Central memory CD8-positive, alpha-beta T cell (primary cell): Measurements from ENCODE around the gene TRA2A.

Source experiments
- ATAC-seq: fragments of 150-1000 bp; cut with Tn5 transposase; replicated peaks from 2 replicates; pipeline ENCODE4 v1.10.0; 2022; ENCODE audit warnings: mild to moderate bottlenecking, moderate FRiP score, moderate number of reproducible peaks; ENCODE audit not compliant: poor library complexity, severe bottlenecking; ENCODE audit errors: extremely low read depth
- DNase-seq, 2 donors: peaks; one replicate each; pipeline ENCODE4 v3.0.0; 2021; ENCODE audit warnings: low spot score in 2 of 2
- H3K27ac Mint-ChIP-seq: one replicate; pipeline ENCODE4 v1.8.0; 2022; ENCODE audit warnings: low read depth, mild to moderate bottlenecking, moderate library complexity, mixed read lengths
- H3K27me3 Mint-ChIP-seq: one replicate; pipeline ENCODE4 v1.8.0; 2022; ENCODE audit warnings: mixed read lengths
- H3K36me3 Mint-ChIP-seq: one replicate; pipeline ENCODE4 v1.8.0; 2022; ENCODE audit warnings: mild to moderate bottlenecking, moderate library complexity, mixed read lengths; ENCODE audit not compliant: insufficient read depth
- H3K4me1 Mint-ChIP-seq: one replicate; pipeline ENCODE4 v1.8.0; 2022; ENCODE audit warnings: mixed read lengths
- H3K4me3 Mint-ChIP-seq: one replicate; pipeline ENCODE4 v1.8.0; 2022; ENCODE audit warnings: mild to moderate bottlenecking, moderate library complexity, mixed read lengths
- H3K9me3 Mint-ChIP-seq: one replicate; pipeline ENCODE4 v1.8.0; 2022; ENCODE audit warnings: mixed read lengths

Gene TRA2A

GRCh38 chr7:23472956-23473843 is 58.6 kb downstream of the TRA2A start:
- DNase-seq = no peak
- no peak for ATAC-seq
- peak overlapping the region; percentile 29 for H3K4me3 Mint-ChIP-seq
- H3K9me3 Mint-ChIP-seq = no peaks in the 10 kb centered on the region
- peaks cover 75% of the 10 kb centered on the region for H3K27me3 Mint-ChIP-seq
- H3K27ac Mint-ChIP-seq = no peak overlapping the region
- peaks cover 15% of the 10 kb centered on the region for H3K4me1 Mint-ChIP-seq
- H3K36me3 Mint-ChIP-seq = peaks cover 26% of the 10 kb centered on the region

DNA sequence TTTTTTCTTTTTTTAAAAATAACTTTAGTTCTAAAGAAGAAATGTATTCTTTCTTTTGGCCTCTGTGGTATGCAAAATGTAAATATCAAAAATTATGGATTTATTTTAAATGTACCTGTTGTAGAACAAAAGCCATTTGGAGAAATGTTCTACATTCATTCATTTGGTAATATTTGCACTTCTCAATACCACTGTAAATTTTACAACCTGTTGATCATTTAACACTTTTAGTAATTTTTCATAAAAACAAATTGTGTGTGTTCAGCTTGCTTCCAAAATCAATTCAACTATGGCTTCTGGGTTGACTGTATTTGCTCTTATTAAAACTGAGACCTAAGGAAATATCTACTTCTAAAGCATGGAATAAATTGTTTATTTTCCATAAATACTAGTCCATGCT is 59.2 kb downstream of the TRA2A start:
- H3K27ac Mint-ChIP-seq = no peak overlapping the region
- H3K36me3 Mint-ChIP-seq = peaks cover 28% of the 10 kb centered on the region
- no peak overlapping the region for H3K4me3 Mint-ChIP-seq
- DNase-seq (no peak), ATAC-seq (no peak)
- peaks cover 80% of the 10 kb centered on the region for H3K27me3 Mint-ChIP-seq
- H3K4me1 Mint-ChIP-seq = peaks cover 19% of the 10 kb centered on the region
- H3K9me3 Mint-ChIP-seq = no peaks in the 10 kb centered on the region

DNA sequence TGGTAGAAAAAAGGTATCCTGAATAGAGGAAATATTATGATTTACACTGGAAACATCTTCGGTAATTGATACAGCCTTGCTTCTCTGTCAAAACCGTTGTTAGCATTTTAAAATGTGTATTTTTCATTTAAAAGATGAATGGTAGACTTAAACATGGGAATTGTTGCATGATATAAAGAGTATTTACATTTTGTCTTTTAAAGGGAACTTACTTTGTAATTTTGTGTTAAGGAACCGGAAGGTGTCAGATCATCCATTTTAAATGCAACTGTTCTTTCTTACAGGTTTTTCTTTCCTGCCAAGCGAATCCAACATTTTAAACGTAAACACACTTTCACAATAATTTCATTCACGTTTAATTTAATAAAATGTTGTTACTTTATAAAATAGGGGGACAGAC is 59.7 kb downstream of the TRA2A start:
- no peak for DNase-seq
- Mint-ChIP-seq H3K4me3 (no peak overlapping the region), H3K27ac (no peak overlapping the region), H3K27me3 (peaks cover 80% of the 10 kb centered on the region), H3K36me3 (peaks cover 28% of the 10 kb centered on the region), H3K9me3 (no peaks in the 10 kb centered on the region), H3K4me1 (peaks cover 19% of the 10 kb centered on the region)
- ATAC-seq = no peak

- no peak for ATAC-seq
- Mint-ChIP-seq H3K4me3 (peak overlapping the region; percentile 74), H3K27ac (no peak overlapping the region), H3K4me1 (peaks cover 19% of the 10 kb centered on the region), H3K9me3 (no peaks in the 10 kb centered on the region), H3K27me3 (peaks cover 79% of the 10 kb centered on the region), H3K36me3 (peaks cover 28% of the 10 kb centered on the region)
- DNase-seq = no peak
Observed at GRCh38 chr7:23471106-23471859, 60.5 kb downstream of the TRA2A start.

GRCh38 chr7:23470330-23471105 is 61.3 kb downstream of the TRA2A start, which contains the start of gene IGF2BP3:
Gene IGF2BP3, minus strand, starts transcription at chr7:23470491. Its CDS starts 381 bp downstream, at chr7:23470110.
- peak within 1 kb of the TSS; percentile 74 for H3K4me3 Mint-ChIP-seq
- ATAC-seq = no peak
- H3K36me3 Mint-ChIP-seq = peaks cover 28% of the 10 kb centered on the region
- peaks cover 84% of the 10 kb centered on the region for H3K27me3 Mint-ChIP-seq
- no peak for DNase-seq
- H3K9me3 Mint-ChIP-seq = no peaks in the 10 kb centered on the region
- peaks cover 19% of the 10 kb centered on the region for H3K4me1 Mint-ChIP-seq
- peak within 1 kb of the TSS; percentile 69 for H3K27ac Mint-ChIP-seq

DNA sequence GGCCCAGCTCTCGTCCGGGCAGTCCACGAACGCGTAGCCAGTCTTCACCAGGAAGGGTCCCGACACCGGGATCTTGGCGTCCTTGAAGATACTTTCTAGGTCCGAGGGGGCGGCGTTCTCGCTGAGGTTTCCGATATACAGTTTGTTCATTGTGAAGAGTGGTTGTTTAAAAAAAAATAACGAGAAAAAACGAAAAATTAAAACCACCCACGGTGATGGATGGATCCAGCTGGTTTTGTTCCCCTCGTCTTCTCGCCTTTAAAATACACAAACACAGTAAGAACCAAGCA is 61.9 kb downstream of the TRA2A start:
- H3K36me3 Mint-ChIP-seq = peaks cover 28% of the 10 kb centered on the region

DNA sequence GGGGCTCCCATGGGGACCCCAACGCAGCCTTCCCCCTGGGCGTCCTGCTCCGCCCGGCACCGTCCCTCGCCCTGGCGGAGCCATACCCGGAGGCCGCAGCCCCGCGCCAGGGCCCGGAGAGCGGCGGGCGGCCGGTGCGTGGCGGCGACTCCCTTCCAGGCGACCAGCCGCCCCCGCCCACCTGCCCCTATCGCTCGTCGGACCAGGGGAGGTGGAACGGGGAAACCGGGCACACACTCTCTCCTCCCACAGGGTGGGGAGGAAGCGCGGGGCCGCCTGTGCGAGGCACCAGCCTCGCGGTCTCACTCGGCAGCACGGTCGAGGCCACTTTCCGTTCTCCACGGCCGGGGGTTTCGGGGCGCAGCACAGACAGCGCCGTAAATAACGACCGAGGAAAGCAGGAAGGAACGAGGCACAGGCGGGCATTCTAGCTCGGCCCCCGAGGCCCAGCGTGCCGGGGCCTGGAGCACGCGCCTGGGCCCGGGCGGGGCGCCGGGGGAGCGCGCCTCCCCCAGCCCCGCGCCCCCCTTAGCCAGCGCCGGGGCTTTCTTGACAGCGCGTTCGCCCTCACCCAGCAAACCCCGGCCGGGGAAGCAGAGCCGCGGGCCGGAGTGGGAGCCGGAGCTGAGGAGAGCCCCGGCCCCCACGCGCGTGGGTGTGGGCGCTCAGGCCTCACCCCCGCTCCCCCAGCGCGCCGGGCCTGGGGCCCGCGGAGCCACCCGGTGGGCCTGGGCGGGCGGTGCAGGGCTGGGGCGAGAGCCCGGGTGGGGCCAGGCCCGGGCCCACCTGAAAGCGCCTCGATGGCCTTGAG is 62.4 kb downstream of the TRA2A start:
- ATAC-seq (peak; percentile 54), DNase-seq (peak in 1 of 2 donors; percentile 31)
- no peaks in the 10 kb centered on the region for H3K9me3 Mint-ChIP-seq
- H3K4me1 Mint-ChIP-seq = peaks cover 19% of the 10 kb centered on the region
- H3K36me3 Mint-ChIP-seq = peaks cover 22% of the 10 kb centered on the region
- peak overlapping the region; percentile 74 for H3K4me3 Mint-ChIP-seq
- peaks cover 84% of the 10 kb centered on the region for H3K27me3 Mint-ChIP-seq
- peak overlapping the region; percentile 69 for H3K27ac Mint-ChIP-seq

More for the DNA sequence above, 61.9 kb downstream of the TRA2A start:
- Mint-ChIP-seq H3K4me1 (peaks cover 19% of the 10 kb centered on the region), H3K27ac (peak overlapping the region; percentile 69), H3K27me3 (peaks cover 84% of the 10 kb centered on the region), H3K9me3 (no peaks in the 10 kb centered on the region), H3K4me3 (peak overlapping the region; percentile 74)
- no peak for DNase-seq
- no peak for ATAC-seq

- Mint-ChIP-seq H3K27ac (no peak overlapping the region), H3K4me1 (peaks cover 19% of the 10 kb centered on the region), H3K27me3 (peaks cover 85% of the 10 kb centered on the region), H3K36me3 (peaks cover 19% of the 10 kb centered on the region), H3K9me3 (no peaks in the 10 kb centered on the region), H3K4me3 (peak overlapping the region; percentile 61)
- DNase-seq (no peak), ATAC-seq (peak; percentile 34)
Observed at GRCh38 chr7:23468526-23469149, 63.1 kb downstream of the TRA2A start.

DNA sequence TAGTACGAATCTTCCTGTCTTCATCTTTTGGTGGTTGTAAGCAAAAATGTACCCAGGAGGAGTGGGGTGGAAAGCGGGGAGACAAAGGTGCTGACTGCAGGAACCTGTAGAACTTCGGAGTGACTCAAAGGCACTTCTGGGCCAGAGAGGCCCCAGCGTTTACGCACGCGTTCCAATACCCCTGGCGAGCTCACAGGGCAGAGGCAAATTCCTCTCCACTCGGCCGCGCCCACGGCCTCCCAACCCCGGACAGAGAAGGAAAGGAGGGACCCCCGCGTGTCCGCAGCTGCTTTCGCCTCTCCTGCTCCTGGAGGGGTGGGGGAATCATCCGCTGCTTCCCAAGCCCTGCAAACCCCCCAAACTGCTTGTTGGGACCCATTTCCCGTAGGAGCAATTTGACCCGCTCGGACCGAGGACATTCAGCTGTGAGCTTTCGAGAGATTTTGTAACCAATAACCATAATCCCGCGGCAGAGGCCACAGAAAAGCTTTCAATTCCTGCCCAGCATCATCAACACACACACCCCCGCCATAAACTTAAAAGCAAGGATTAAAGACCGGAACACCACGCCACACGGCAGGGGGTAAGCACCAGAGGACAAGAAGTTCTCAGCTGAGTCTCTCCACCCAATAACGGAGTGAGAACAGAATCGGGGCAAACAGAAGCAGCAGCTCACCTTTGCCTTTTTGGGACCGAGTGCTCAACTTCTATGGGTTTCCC is 63.8 kb downstream of the TRA2A start:
- peaks cover 85% of the 10 kb centered on the region for H3K27me3 Mint-ChIP-seq
- ATAC-seq = no peak
- peaks cover 19% of the 10 kb centered on the region for H3K4me1 Mint-ChIP-seq

GRCh38 chr7:23467291-23467805 is 64.4 kb downstream of the TRA2A start:
- Mint-ChIP-seq H3K36me3 (peaks cover 19% of the 10 kb centered on the region), H3K27ac (no peak overlapping the region), H3K9me3 (no peaks in the 10 kb centered on the region), H3K27me3 (peaks cover 84% of the 10 kb centered on the region), H3K4me1 (peaks cover 19% of the 10 kb centered on the region), H3K4me3 (no peak overlapping the region)
- DNase-seq (no peak), ATAC-seq (no peak)

More for the DNA sequence above, 63.8 kb downstream of the TRA2A start:
- Mint-ChIP-seq H3K27ac (no peak overlapping the region), H3K4me3 (peak overlapping the region; percentile 61), H3K36me3 (peaks cover 19% of the 10 kb centered on the region), H3K9me3 (no peaks in the 10 kb centered on the region)
- peak in 1 of 2 donors; percentile 16 for DNase-seq

GRCh38 chr7:23462846-23463245 is 68.9 kb downstream of the TRA2A start:
- Mint-ChIP-seq H3K27me3 (peaks cover 83% of the 10 kb centered on the region), H3K4me3 (no peak overlapping the region), H3K4me1 (peaks cover under 1% of the 10 kb centered on the region), H3K27ac (no peak overlapping the region), H3K9me3 (no peaks in the 10 kb centered on the region), H3K36me3 (no peaks in the 10 kb centered on the region)
- DNase-seq (no peak), ATAC-seq (no peak)
